HepG2 (cell line): ENCODE data around the gene TAB3. TPM values are rescaled to one million over a fixed set of nuclear protein-coding genes. Genes with fewer than 3 reads are reported as not detected.
A peak's percentile ranks its signal among the peaks of the same experiment; 100 is the strongest.

ENCODE experiments used
- ATAC-seq: fragments of 200-7000 bp; cut with Tn5 transposase; 3 replicates; pipeline ENCODE4 v1.9.1; 2020; ENCODE audit warnings: mild to moderate bottlenecking, moderate library complexity
- BruUV-seq: library from RNA; stranded (reverse); fragments of 400-500 nt; replicated peaks from 2 replicates; lab custom pipeline; 2021; lab: Mats Ljungman, UMichigan
- CTCF ChIA-PET: fragments of 300-600 bp; formaldehyde crosslinking; extraction: SDS; loops from one replicate; lab custom pipeline; 2021; ENCODE audit warnings: low total read pairs, inconsistent platforms, low intra/inter-chr PET ratio; lab: Yijun Ruan, JAX
- POLR2A ChIA-PET: fragments of 350-600 bp; sonication (Branson Sonifier 250); formaldehyde crosslinking; loops from one replicate; lab custom pipeline; 2020; ENCODE audit warnings: antibody characterized with exemption, inconsistent platforms; lab: Yijun Ruan, JAX
- DNase-seq: peaks from one replicate; pipeline ENCODE4 v3.0.0-alpha.2; 2015; ENCODE audit warnings: low spot score
- FAIRE-seq: peaks from 3 replicates; lab custom pipeline; 2011; peaks lifted over from hg19 to GRCh38; lab: Jason Lieb, UNC
- H2AFZ ChIP-seq: one replicate; pipeline ENCODE4 v1.6.1; 2011; ENCODE audit warnings: low read length, inconsistent platforms
- H3K27ac ChIP-seq: fragments of 300-600 bp; 3 replicates; pipeline ENCODE4 v1.8.0; 2011; ENCODE audit warnings: mixed run types, mild to moderate bottlenecking, mixed read lengths, low read length, inconsistent platforms; ENCODE audit not compliant: insufficient read depth; ENCODE audit errors: extremely low read length
- H3K27me3 ChIP-seq, 2 experiments: fragments of 200-600 bp in 1 of 2; 2 replicates in 1 of 2; 3 replicates in 1 of 2; pipeline versions ENCODE4 v1.6.0 to v1.8.0; 2011; ENCODE audit warnings: low read length in 2 of 2, mild to moderate bottlenecking in 2 of 2, moderate library complexity in 2 of 2, inconsistent platforms in 1 of 2; ENCODE audit not compliant: insufficient read depth in 2 of 2, control insufficient read depth in 1 of 2
- H3K36me3 ChIP-seq, 2 experiments: fragments of 200-600 bp in 1 of 2; replicated peaks in 1 of 2; 2 replicates in 1 of 2; 3 replicates in 1 of 2; pipeline versions ENCODE4 v1.5.1 to v1.8.0; 2011; ENCODE audit warnings: low read length in 2 of 2, inconsistent platforms in 1 of 2; ENCODE audit not compliant: insufficient read depth in 2 of 2, control insufficient read depth in 1 of 2
- H3K4me1 ChIP-seq: 2 replicates; pipeline ENCODE4 v1.5.1; 2012; ENCODE audit warnings: low read length, inconsistent platforms; ENCODE audit not compliant: insufficient read depth
- H3K4me2 ChIP-seq: 2 replicates; pipeline ENCODE4 v1.6.0; 2011; ENCODE audit warnings: low read depth, low read length, inconsistent platforms
- H3K4me3 ChIP-seq, 3 experiments: fragments of 200-600 bp in 1 of 3; sonication (generic), shearing (Covaris generic) in 1 of 3; replicated peaks in 1 of 3; 2 replicates each; pipeline ENCODE4 v1.5.1; 2011 to 2016; ENCODE audit warnings: low read length in 3 of 3, inconsistent platforms in 2 of 3, low read depth in 2 of 3, mild to moderate bottlenecking in 2 of 3, control low read depth in 1 of 3, mixed read lengths in 1 of 3; ENCODE audit not compliant: insufficient read depth in 1 of 3
- H3K79me2 ChIP-seq: one replicate; pipeline ENCODE4 v1.6.1; 2011; ENCODE audit warnings: low read length, inconsistent platforms; ENCODE audit not compliant: insufficient read depth
- H3K9ac ChIP-seq: 2 replicates; pipeline ENCODE4 v1.6.0; 2011; ENCODE audit warnings: mild to moderate bottlenecking, low read depth, low read length, inconsistent platforms; ENCODE audit not compliant: insufficient read depth
- H3K9me3 ChIP-seq: 2 replicates; pipeline ENCODE4 v1.5.1; 2012; ENCODE audit warnings: mild to moderate bottlenecking, low read length
- H4K20me1 ChIP-seq: 2 replicates; pipeline ENCODE4 v1.6.0; 2011; ENCODE audit warnings: inconsistent platforms, mild to moderate bottlenecking, low read length, moderate library complexity; ENCODE audit not compliant: insufficient read depth
- AGO2 ChIP-seq: fragments of 200-400 bp; formaldehyde crosslinking; optimal IDR thresholded peaks from 2 replicates; pipeline ENCODE3; 2017; ENCODE audit warnings: mild to moderate bottlenecking, low read depth, low read length, moderate library complexity
- HNRNPLL ChIP-seq: fragments of 200-400 bp; formaldehyde crosslinking; IDR thresholded peaks from 2 replicates; pipeline ENCODE4 v1.6.1; 2017; ENCODE audit warnings: mild to moderate bottlenecking, low read depth, low read length; ENCODE audit not compliant: poor library complexity, severe bottlenecking
- NR1H2 ChIP-seq: sonication (generic); formaldehyde crosslinking; IDR thresholded peaks from 2 replicates; pipeline ENCODE4 v1.8.1; 2022; ENCODE audit warnings: low read depth, missing genetic modification reagents, borderline replicate concordance
- RBFOX2 ChIP-seq: fragments of 200-400 bp; formaldehyde crosslinking; IDR thresholded peaks from 2 replicates; pipeline ENCODE4 v1.6.1; 2017; ENCODE audit warnings: low read depth, mild to moderate bottlenecking, low read length
- YEATS2 ChIP-seq: sonication (generic); formaldehyde crosslinking; IDR thresholded peaks from 2 replicates; pipeline ENCODE4 v1.4.0; 2020; ENCODE audit warnings: missing genetic modification reagents, borderline replicate concordance
- ZNF292 ChIP-seq: sonication (generic); formaldehyde crosslinking; IDR thresholded peaks from 2 replicates; pipeline ENCODE4 v1.8.1; 2022; ENCODE audit warnings: mild to moderate bottlenecking, low read depth, missing genetic modification reagents, borderline replicate concordance
- ZNF329 ChIP-seq: sonication (generic); formaldehyde crosslinking; IDR thresholded peaks from 2 replicates; pipeline ENCODE4 v1.9.0; 2021; ENCODE audit warnings: low read depth, mild to moderate bottlenecking, missing genetic modification reagents
- ZNF558 ChIP-seq: sonication (generic); formaldehyde crosslinking; IDR thresholded peaks from 2 replicates; pipeline ENCODE4 v1.9.0; 2022; ENCODE audit warnings: mild to moderate bottlenecking, missing genetic modification reagents, borderline replicate concordance
- ZNF777 ChIP-seq: sonication (generic); formaldehyde crosslinking; IDR thresholded peaks from 2 replicates; pipeline ENCODE4 v1.4.0; 2020; ENCODE audit warnings: missing genetic modification reagents
- WGBS: methylation state at CpG from one replicate; pipeline ENCODE4 v1.1.6; 2017; ENCODE audit warnings: low lambda C conversion rate; 5-methylcytosine and 5-hydroxymethylcytosine counted together
- in situ Hi-C: cut with HindIII; loops from 2 replicates; pipeline ENCODE4 v1.10.0; 2017; ENCODE audit warnings: low pct_unique_long_range_greater_than_20kb; ENCODE audit not compliant: extremely low pct_ligation_motif_present
- intact Hi-C: fragments of 100-400 bp; cut with micrococcal nuclease; formaldehyde crosslinking; loops from one replicate; pipeline ENCODE4 v1.10.0; 2022; ENCODE audit not compliant: unreplicated experiment
- polyA plus RNA-seq, 8 experiments: library from polyadenylated mRNA; depleted of rRNA in 3 of 8; stranded (reverse) in 7 of 8; unstranded in 1 of 8; fragments of >200 nt; fragmentation: Illumina TruSeq in 4 of 8; extraction: Trizol in 4 of 8; gene quantifications; 2 replicates each; pipeline versions ENCODE4 v1.2.1 to v1.2.3, GENCODE V29; 2011 to 2016; ENCODE audit warnings: low read depth in 4 of 8, missing spikeins in 1 of 8, mixed read lengths in 1 of 8; ENCODE audit not compliant: insufficient read depth in 1 of 8
- total RNA-seq, 5 experiments: library from RNA; depleted of rRNA; stranded (reverse); fragments of >200 nt; fragmentation: Illumina TruSeq; extraction: Trizol; gene quantifications; 2 replicates each; pipeline ENCODE4 v1.2.3, GENCODE V29; 2016; ENCODE audit warnings: low read depth in 1 of 5
- TF ChIP-seq, protein P1 (sequence below): sonication (generic); formaldehyde crosslinking; IDR thresholded peaks from 2 replicates; pipeline ENCODE4 v1.4.0; 2020; ENCODE audit warnings: mild to moderate bottlenecking, missing genetic modification reagents, borderline replicate concordance
- TF ChIP-seq, protein P2 (sequence below): sonication (generic); formaldehyde crosslinking; IDR thresholded peaks from 2 replicates; pipeline ENCODE4 v1.5.0; 2020; ENCODE audit warnings: mild to moderate bottlenecking, missing genetic modification reagents, borderline replicate concordance
- TF ChIP-seq, protein P3 (sequence below): sonication (generic); formaldehyde crosslinking; conservative IDR thresholded peaks from 2 replicates; pipeline ENCODE4 v1.4.0; 2020; ENCODE audit warnings: missing genetic modification reagents

Gene TAB3
- total and polyA plus RNA-seq, 2 of the 13 experiments (the other 11 are each of a cell fraction or from before 2014, with no cell fraction given): 27.2 to 59.8 TPM

DNA sequence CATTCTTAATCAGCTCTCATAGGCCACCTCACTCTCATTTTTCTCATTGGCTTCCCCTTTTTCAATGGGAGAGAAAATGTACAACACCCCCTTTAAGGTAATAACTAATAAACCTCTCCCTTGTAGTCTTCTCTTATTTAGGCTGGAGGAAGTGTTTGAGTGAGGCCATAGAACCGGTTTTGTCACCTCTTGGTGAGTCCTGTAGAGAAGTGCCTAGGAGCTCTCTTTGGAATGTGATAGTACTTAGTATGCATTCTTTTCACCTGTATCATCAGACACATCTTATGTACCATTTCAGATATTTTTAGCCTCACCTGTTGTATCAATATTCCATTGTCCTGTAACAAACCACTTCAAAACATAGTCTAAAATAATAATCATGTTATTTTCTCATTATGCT is 3.5 kb upstream of the TAB3 start (continued):
- TF ChIP-seq, protein P1, sequence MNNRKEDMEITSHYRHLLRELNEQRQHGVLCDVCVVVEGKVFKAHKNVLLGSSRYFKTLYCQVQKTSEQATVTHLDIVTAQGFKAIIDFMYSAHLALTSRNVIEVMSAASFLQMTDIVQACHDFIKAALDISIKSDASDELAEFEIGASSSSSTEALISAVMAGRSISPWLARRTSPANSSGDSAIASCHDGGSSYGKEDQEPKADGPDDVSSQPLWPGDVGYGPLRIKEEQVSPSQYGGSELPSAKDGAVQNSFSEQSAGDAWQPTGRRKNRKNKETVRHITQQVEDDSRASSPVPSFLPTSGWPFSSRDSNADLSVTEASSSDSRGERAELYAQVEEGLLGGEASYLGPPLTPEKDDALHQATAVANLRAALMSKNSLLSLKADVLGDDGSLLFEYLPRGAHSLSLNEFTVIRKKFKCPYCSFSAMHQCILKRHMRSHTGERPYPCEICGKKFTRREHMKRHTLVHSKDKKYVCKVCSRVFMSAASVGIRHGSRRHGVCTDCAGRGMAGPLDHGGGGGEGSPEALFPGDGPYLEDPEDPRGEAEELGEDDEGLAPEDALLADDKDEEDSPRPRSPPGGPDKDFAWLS (CRISPR knock-in tag): no peak
- no peak for TF ChIP-seq NR1H2
- no peak for TF ChIP-seq ZNF292 (CRISPR knock-in tag)

DNA sequence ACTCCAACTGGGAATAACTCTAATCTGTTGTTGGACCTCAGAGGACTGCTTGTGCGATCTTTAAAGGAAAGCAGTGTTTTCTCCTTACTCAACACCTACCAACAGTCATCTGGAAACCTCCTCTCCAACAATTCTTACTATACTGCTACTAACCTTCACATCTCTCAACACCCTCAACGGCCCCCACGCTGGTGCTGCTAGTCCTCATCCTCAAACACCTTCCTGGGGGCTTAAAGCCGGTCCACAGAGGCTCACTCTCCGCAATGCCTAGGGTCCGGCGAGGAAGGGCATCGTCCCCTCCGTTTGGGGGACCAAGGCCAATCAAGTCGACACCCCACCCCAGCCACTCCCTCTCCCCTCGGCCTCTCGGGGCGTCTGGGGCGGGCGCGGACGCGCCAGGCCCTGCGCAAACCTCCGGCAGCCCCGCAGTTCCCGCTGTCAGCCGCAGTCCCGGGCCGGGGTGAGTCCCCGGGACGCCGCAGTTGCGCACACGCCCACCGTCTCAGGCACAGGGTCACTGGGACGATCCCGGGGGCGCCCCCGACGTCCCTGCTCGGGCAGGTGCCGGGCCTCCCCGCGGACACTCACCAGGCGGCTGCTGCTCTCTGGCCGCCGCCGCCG is 418 bp downstream of the TAB3 start:
- intact Hi-C loops (loop anchor here (1.0 to 10.0 kb wide), 3 partner anchors 16 to 86 kb away; no protein-coding TSS in a partner anchor), in situ Hi-C loops (no loop called here)
- POLR2A ChIA-PET: interaction anchor here (0.6 to 1.5 kb wide), 4 partner anchors 13 to 354 kb away, joined by 3 to 7 read pairs (median 6); no protein-coding TSS in a partner anchor
- ATAC-seq (peak; percentile 50), DNase-seq (no peak), FAIRE-seq (no peak)
- Histone ChIP-seq H3K79me2 (peaks cover 52% of the 10 kb centered on the region), H3K9me3 (no peaks in the 10 kb centered on the region), H3K27ac (peak overlapping the region; percentile 76), H3K27me3 (no peaks in the 10 kb centered on the region), H3K36me3 (no peaks in the 10 kb centered on the region; a peak in 1 of 5 replicates), H3K4me1 (peaks cover 42% of the 10 kb centered on the region), H3K4me3 (peak overlapping the region; percentile 72 to 94 (median 84)), H3K9ac (peak overlapping the region; percentile 84), H4K20me1 (no peaks in the 10 kb centered on the region), H3K4me2 (peak overlapping the region; percentile 66; the same call in 1 of the 2 replicates), H2AFZ (no peak overlapping the region)
- CTCF ChIA-PET: no interaction called here
- BruUV-seq: no TSS peak
- 0% methylated on average over 5 of the region's 45 CpGs for WGBS
- TF ChIP-seq ZNF558: no peak; the same call in 1 of the 2 replicates
- TF ChIP-seq YEATS2 (CRISPR knock-in tag): no peak
- peak; percentile 85 for TF ChIP-seq HNRNPLL
- peak; percentile 71 for TF ChIP-seq AGO2
- peak; percentile 69; the same call in 1 of the 2 replicates for TF ChIP-seq RBFOX2
- no peak for TF ChIP-seq ZNF329 (CRISPR knock-in tag)
- TF ChIP-seq, protein P2, sequence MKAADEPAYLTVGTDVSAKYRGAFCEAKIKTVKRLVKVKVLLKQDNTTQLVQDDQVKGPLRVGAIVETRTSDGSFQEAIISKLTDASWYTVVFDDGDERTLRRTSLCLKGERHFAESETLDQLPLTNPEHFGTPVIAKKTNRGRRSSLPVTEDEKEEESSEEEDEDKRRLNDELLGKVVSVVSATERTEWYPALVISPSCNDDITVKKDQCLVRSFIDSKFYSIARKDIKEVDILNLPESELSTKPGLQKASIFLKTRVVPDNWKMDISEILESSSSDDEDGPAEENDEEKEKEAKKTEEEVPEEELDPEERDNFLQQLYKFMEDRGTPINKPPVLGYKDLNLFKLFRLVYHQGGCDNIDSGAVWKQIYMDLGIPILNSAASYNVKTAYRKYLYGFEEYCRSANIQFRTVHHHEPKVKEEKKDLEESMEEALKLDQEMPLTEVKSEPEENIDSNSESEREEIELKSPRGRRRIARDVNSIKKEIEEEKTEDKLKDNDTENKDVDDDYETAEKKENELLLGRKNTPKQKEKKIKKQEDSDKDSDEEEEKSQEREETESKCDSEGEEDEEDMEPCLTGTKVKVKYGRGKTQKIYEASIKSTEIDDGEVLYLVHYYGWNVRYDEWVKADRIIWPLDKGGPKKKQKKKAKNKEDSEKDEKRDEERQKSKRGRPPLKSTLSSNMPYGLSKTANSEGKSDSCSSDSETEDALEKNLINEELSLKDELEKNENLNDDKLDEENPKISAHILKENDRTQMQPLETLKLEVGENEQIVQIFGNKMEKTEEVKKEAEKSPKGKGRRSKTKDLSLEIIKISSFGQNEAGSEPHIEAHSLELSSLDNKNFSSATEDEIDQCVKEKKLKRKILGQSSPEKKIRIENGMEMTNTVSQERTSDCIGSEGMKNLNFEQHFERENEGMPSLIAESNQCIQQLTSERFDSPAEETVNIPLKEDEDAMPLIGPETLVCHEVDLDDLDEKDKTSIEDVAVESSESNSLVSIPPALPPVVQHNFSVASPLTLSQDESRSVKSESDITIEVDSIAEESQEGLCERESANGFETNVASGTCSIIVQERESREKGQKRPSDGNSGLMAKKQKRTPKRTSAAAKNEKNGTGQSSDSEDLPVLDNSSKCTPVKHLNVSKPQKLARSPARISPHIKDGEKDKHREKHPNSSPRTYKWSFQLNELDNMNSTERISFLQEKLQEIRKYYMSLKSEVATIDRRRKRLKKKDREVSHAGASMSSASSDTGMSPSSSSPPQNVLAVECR (CRISPR knock-in tag): 0 out of 2 replicates have a peak, but pooled peaks have one; percentile 29
- peak; percentile 58; the same call in 1 of the 2 replicates for TF ChIP-seq ZNF777
- TF ChIP-seq, protein P3, sequence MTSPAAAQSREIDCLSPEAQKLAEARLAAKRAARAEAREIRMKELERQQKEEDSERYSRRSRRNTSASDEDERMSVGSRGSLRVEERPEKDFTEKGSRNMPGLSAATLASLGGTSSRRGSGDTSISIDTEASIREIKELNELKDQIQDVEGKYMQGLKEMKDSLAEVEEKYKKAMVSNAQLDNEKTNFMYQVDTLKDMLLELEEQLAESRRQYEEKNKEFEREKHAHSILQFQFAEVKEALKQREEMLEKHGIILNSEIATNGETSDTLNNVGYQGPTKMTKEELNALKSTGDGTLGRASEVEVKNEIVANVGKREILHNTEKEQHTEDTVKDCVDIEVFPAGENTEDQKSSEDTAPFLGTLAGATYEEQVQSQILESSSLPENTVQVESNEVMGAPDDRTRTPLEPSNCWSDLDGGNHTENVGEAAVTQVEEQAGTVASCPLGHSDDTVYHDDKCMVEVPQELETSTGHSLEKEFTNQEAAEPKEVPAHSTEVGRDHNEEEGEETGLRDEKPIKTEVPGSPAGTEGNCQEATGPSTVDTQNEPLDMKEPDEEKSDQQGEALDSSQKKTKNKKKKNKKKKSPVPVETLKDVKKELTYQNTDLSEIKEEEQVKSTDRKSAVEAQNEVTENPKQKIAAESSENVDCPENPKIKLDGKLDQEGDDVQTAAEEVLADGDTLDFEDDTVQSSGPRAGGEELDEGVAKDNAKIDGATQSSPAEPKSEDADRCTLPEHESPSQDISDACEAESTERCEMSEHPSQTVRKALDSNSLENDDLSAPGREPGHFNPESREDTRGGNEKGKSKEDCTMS (CRISPR knock-in tag): no peak
